ENCODE data around the gene MPHOSPH6.
"Not testable (repeated sequence)": the region's sequence is repeated elsewhere in the genome, so short reads cannot be mapped to it uniquely, and the experiment has no call there.

Gene MPHOSPH6

GRCh38 chr16:82146957-82147356 lies 23.1 kb downstream of the MPHOSPH6 start:
- H3K27me3 ChIP-seq (ENCODE audit: control insufficient read depth, low read length), result no peaks in the 10 kb centered on the region
- no peaks in the 10 kb centered on the region for H3K9me2 ChIP-seq (replicated peaks; ENCODE audit: control insufficient read depth, low read length)
- H4K20me1 ChIP-seq (ENCODE audit: control insufficient read depth, insufficient read depth, low read depth, low read length), result no peaks in the 10 kb centered on the region
- H3K9me3 ChIP-seq (ENCODE audit: control insufficient read depth, insufficient read depth, low read length), result no peaks in the 10 kb centered on the region
- H3K79me2 ChIP-seq (ENCODE audit: control insufficient read depth, low read length), result no peaks in the 10 kb centered on the region
- H3F3A ChIP-seq (ENCODE audit: control insufficient read depth, insufficient read depth), result no peaks in the 10 kb centered on the region
- H3K4me2 ChIP-seq (ENCODE audit: low read length), result no peak overlapping the region
- peaks cover 56% of the 10 kb centered on the region for H3K36me3 ChIP-seq (ENCODE audit: control insufficient read depth, low read length)
- TF ChIP-seq CTCF (IDR thresholded peaks at IDR 0.05; ENCODE audit: low read depth, low read length, poor library complexity, severe bottlenecking) (no peak), EZH2phosphoT487 (IDR thresholded peaks at IDR 0.05; ENCODE audit: borderline replicate concordance, low read length) (no peak)
- H3K27ac ChIP-seq (ENCODE audit: low read depth, low read length), result no peak overlapping the region
- H3K4me1 ChIP-seq (ENCODE audit: control insufficient read depth, low read length), result no peaks in the 10 kb centered on the region
- no peak overlapping the region for H3K4me3 ChIP-seq (ENCODE audit: low read length)

DNA sequence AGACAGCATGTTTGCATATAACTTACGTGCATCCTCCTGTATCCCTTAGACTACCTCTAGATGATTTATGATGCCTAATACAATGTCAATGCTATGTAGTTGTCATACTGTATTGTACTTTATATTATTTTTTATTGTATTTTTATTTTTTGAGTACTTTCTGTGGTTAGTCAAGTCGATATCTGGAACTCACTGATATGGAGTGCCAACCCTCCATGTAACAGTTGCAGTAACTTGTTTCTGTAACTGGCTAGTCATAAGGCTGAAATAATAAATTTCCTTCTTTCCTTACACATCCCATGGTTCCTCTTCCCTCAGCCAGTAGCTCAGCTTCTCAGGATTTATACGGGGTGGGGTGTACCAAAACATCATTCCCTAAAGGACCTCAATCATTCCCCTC lies 23.5 kb downstream of the MPHOSPH6 start:
- no peaks in the 10 kb centered on the region for H3F3A ChIP-seq (ENCODE audit: control insufficient read depth, insufficient read depth)
- no peaks in the 10 kb centered on the region for H4K20me1 ChIP-seq (ENCODE audit: control insufficient read depth, insufficient read depth, low read depth, low read length)
- H3K4me1 ChIP-seq (ENCODE audit: control insufficient read depth, low read length), result no peaks in the 10 kb centered on the region
- no peaks in the 10 kb centered on the region for H3K79me2 ChIP-seq (ENCODE audit: control insufficient read depth, low read length)
- H3K9me3 ChIP-seq (ENCODE audit: control insufficient read depth, insufficient read depth, low read length), result no peaks in the 10 kb centered on the region
- no peak for TF ChIP-seq EZH2phosphoT487 (IDR thresholded peaks at IDR 0.05; ENCODE audit: borderline replicate concordance, low read length)
- TF ChIP-seq CTCF (IDR thresholded peaks at IDR 0.05; ENCODE audit: low read depth, low read length, poor library complexity, severe bottlenecking), result no peak
- no peak overlapping the region for H3K4me3 ChIP-seq (ENCODE audit: low read length)
- no peak overlapping the region for H3K4me2 ChIP-seq (ENCODE audit: low read length)
- no peak overlapping the region for H3K27ac ChIP-seq (ENCODE audit: low read depth, low read length)
- no peaks in the 10 kb centered on the region for H3K9me2 ChIP-seq (replicated peaks; ENCODE audit: control insufficient read depth, low read length)
- H3K36me3 ChIP-seq (ENCODE audit: control insufficient read depth, low read length), result peaks cover 53% of the 10 kb centered on the region
- no peaks in the 10 kb centered on the region for H3K27me3 ChIP-seq (ENCODE audit: control insufficient read depth, low read length)

- not testable (repeated sequence) for H3K79me2 ChIP-seq (ENCODE audit: control insufficient read depth, low read length); H3K4me2 ChIP-seq (ENCODE audit: low read length); H3K27me3 ChIP-seq (ENCODE audit: control insufficient read depth, low read length); H3K4me3 ChIP-seq (ENCODE audit: low read length); H3K27ac ChIP-seq (ENCODE audit: low read depth, low read length); H3K9me2 ChIP-seq (replicated peaks; ENCODE audit: control insufficient read depth, low read length); H4K20me1 ChIP-seq (ENCODE audit: control insufficient read depth, insufficient read depth, low read depth, low read length); H3K9me3 ChIP-seq (ENCODE audit: control insufficient read depth, insufficient read depth, low read length); H3K4me1 ChIP-seq (ENCODE audit: control insufficient read depth, low read length); H3K36me3 ChIP-seq (ENCODE audit: control insufficient read depth, low read length); H3F3A ChIP-seq (ENCODE audit: control insufficient read depth, insufficient read depth)
Observed at GRCh38 chr16:82139286-82139571, 30.8 kb downstream of the MPHOSPH6 start.

DNA sequence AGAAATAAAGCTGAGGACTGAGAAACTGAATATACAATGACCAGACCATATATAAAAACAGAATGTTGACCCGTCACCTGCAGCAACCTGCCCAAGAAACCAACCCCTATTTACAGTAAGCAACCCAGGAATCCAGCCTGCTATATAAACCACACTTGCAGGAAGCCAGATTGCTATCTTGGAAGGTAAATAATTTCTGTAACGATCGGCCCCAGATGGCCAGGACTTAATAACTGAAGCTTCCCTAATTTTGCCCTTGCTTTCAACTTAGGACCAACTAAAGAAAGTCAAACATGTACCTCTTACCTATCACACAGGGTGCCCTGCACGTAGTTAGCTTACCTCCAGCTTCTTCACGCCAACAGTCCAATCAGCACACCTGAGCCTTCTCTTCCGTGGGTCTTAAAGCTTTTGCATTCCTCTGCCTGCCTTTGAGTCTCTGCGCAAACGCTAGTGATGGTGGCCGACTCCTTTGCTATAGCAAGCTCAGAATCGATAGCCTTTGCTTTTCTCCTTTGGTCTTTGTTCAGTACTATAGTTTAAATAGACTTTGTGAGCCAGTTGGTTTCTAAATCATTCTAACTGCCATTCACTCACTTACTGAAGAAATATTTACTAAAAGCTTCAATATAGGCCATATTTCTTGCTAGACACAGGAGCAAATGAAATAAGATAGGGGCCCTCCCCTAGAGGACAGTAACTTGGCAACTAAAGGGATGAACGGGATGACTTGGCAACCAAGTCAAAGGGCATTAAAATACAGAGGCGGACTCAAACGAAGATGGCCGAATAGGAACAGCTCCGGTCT lies 31.3 kb downstream of the MPHOSPH6 start:
- Histone ChIP-seq H3F3A (ENCODE audit: control insufficient read depth, insufficient read depth) (no peaks in the 10 kb centered on the region), H3K4me2 (ENCODE audit: low read length) (no peak overlapping the region), H3K9me3 (ENCODE audit: control insufficient read depth, insufficient read depth, low read length) (no peaks in the 10 kb centered on the region), H3K9me2 (replicated peaks; ENCODE audit: control insufficient read depth, low read length) (no peaks in the 10 kb centered on the region), H3K4me1 (ENCODE audit: control insufficient read depth, low read length) (no peaks in the 10 kb centered on the region), H3K4me3 (ENCODE audit: low read length) (no peak overlapping the region), H3K36me3 (ENCODE audit: control insufficient read depth, low read length) (0 out of 2 replicates have a peak, but pooled peaks cover 3% of the 10 kb centered on the region), H3K79me2 (ENCODE audit: control insufficient read depth, low read length) (no peaks in the 10 kb centered on the region), H4K20me1 (ENCODE audit: control insufficient read depth, insufficient read depth, low read depth, low read length) (no peaks in the 10 kb centered on the region), H3K27me3 (ENCODE audit: control insufficient read depth, low read length) (no peaks in the 10 kb centered on the region), H3K27ac (ENCODE audit: low read depth, low read length) (no peak overlapping the region)
- TF ChIP-seq EZH2phosphoT487 (IDR thresholded peaks at IDR 0.05; ENCODE audit: borderline replicate concordance, low read length), result no peak
- no peak for TF ChIP-seq CTCF (IDR thresholded peaks at IDR 0.05; ENCODE audit: low read depth, low read length, poor library complexity, severe bottlenecking)
